ENCODE results near the gene MARCHF9. TPM values are rescaled to one million over a fixed set of nuclear protein-coding genes. Genes with fewer than 3 reads are reported as not detected.
A peak's percentile ranks its signal among the peaks of the same experiment; 100 is the strongest.

MARCHF9 gene
- total RNA-seq, 1 donor from 2014 or later: 6.3 TPM

GRCh38 chr12:57755454-57756372, 810 bp downstream of the MARCHF9 start:
- Histone ChIP-seq H3K27me3 (ENCODE audit: control insufficient read depth, insufficient read depth, low read length) (no peaks in the 10 kb centered on the region), H3K4me3 (ENCODE audit: low read depth, low read length) (peak overlapping the region; percentile 45), H3K36me3 (ENCODE audit: control insufficient read depth, insufficient read depth, low read length) (peaks cover 4% of the 10 kb centered on the region)
- no peak for DNase-seq (ENCODE audit: low read depth)
- no peak for FAIRE-seq
- no peak for TF ChIP-seq CTCF (IDR thresholded peaks at IDR 0.05; ENCODE audit: insufficient read depth, low read length, severe bottlenecking)

- H3K4me3 ChIP-seq (ENCODE audit: low read depth, low read length): peak overlapping the region; percentile 45
- peaks cover 2% of the 10 kb centered on the region for H3K36me3 ChIP-seq (ENCODE audit: control insufficient read depth, insufficient read depth, low read length)
- H3K27me3 ChIP-seq (ENCODE audit: control insufficient read depth, insufficient read depth, low read length): no peaks in the 10 kb centered on the region
- no peak for DNase-seq (ENCODE audit: low read depth)
- TF ChIP-seq CTCF (IDR thresholded peaks at IDR 0.05; ENCODE audit: insufficient read depth, low read length, severe bottlenecking): peak; percentile 86
- FAIRE-seq: no peak
Observed at GRCh38 chr12:57756406-57757341, 1.8 kb downstream of the MARCHF9 start.

- H3K36me3 ChIP-seq (ENCODE audit: control insufficient read depth, insufficient read depth, low read length): peaks cover 2% of the 10 kb centered on the region
Observed at GRCh38 chr12:57757771-57758170, 2.9 kb downstream of the MARCHF9 start.

GRCh38 chr12:57758552-57759359, 3.9 kb downstream of the MARCHF9 start:
- DNase-seq (ENCODE audit: low read depth) (no peak), FAIRE-seq (no peak)
- H3K4me3 ChIP-seq (ENCODE audit: low read depth, low read length): no peak overlapping the region
- no peaks in the 10 kb centered on the region for H3K27me3 ChIP-seq (ENCODE audit: control insufficient read depth, insufficient read depth, low read length)
- TF ChIP-seq CTCF (IDR thresholded peaks at IDR 0.05; ENCODE audit: insufficient read depth, low read length, severe bottlenecking): no peak
- H3K36me3 ChIP-seq (ENCODE audit: control insufficient read depth, insufficient read depth, low read length): peaks cover 2% of the 10 kb centered on the region

More at GRCh38 chr12:57757771-57758170, 2.9 kb downstream of the MARCHF9 start:
- Histone ChIP-seq H3K27me3 (ENCODE audit: control insufficient read depth, insufficient read depth, low read length) (no peaks in the 10 kb centered on the region), H3K4me3 (ENCODE audit: low read depth, low read length) (no peak overlapping the region)
- no peak for FAIRE-seq
- no peak for TF ChIP-seq CTCF (IDR thresholded peaks at IDR 0.05; ENCODE audit: insufficient read depth, low read length, severe bottlenecking)
- no peak for DNase-seq (ENCODE audit: low read depth)

- FAIRE-seq (no peak), DNase-seq (ENCODE audit: low read depth) (peak; percentile 59)
- Histone ChIP-seq H3K27me3 (ENCODE audit: control insufficient read depth, insufficient read depth, low read length) (no peaks in the 10 kb centered on the region), H3K4me3 (ENCODE audit: low read depth, low read length) (no peak overlapping the region), H3K36me3 (ENCODE audit: control insufficient read depth, insufficient read depth, low read length) (peaks cover 2% of the 10 kb centered on the region)
- peak; percentile 67 for TF ChIP-seq CTCF (IDR thresholded peaks at IDR 0.05; ENCODE audit: insufficient read depth, low read length, severe bottlenecking)
Observed at GRCh38 chr12:57759360-57759980, 4.6 kb downstream of the MARCHF9 start.
